Measurements from ENCODE around the gene PSKH1. TPM values are rescaled to one million over a fixed set of nuclear protein-coding genes. Genes with fewer than 3 reads are reported as not detected.

PSKH1 gene
- polyA plus RNA-seq, 1 donor (not counting 4 experiments of a cell fraction or from before 2014, with no cell fraction given), result 10.7 TPM

- no peaks in the 10 kb centered on the region for H3K9me3 ChIP-seq (ENCODE audit: control insufficient read depth, low read depth, low read length)
- no peak overlapping the region for H3K9ac ChIP-seq (ENCODE audit: control insufficient read depth, extremely low read depth, insufficient read depth, low read length)
- peaks cover 20% of the 10 kb centered on the region for H3K79me2 ChIP-seq (ENCODE audit: control insufficient read depth, insufficient read depth, low read length)
- FAIRE-seq (no peak), DNase-seq (ENCODE audit: low read depth, low spot score) (no peak)
- H3K4me3 ChIP-seq (ENCODE audit: control insufficient read depth in 2 of 3, extremely low read depth in 1 of 3, insufficient read depth in 2 of 3, low read depth in 1 of 3, low read length in 3 of 3), result no peak overlapping the region
- peaks cover 11% of the 10 kb centered on the region for H4K20me1 ChIP-seq (ENCODE audit: control insufficient read depth, extremely low read depth, insufficient read depth, low read length)
- no peak overlapping the region for H3K27ac ChIP-seq (ENCODE audit: control insufficient read depth, insufficient read depth, low read length)
- H3K4me2 ChIP-seq (ENCODE audit: control insufficient read depth, extremely low read depth, insufficient read depth, low read depth, low read length), result no peak overlapping the region
- H2AFZ ChIP-seq (ENCODE audit: control insufficient read depth, low read length), result no peak overlapping the region
- H3K4me1 ChIP-seq (ENCODE audit: control insufficient read depth, extremely low read depth, insufficient read depth, low read length), result peaks cover 16% of the 10 kb centered on the region
- H3K36me3 ChIP-seq (ENCODE audit: control insufficient read depth in 2 of 2, extremely low read depth in 1 of 2, insufficient read depth in 2 of 2, low read length in 2 of 2), result peaks cover 36 to 52% of the 10 kb centered on the region in 2 experiments
- no peaks in the 10 kb centered on the region for H3K9me1 ChIP-seq (ENCODE audit: control insufficient read depth, extremely low read depth, insufficient read depth, low read length)
- dilution Hi-C loops (cut with MboI; ENCODE audit: extremely low pct_ligation_motif_present, low sequenced_read_pairs), result no loop called here
- TF ChIP-seq, protein P1, sequence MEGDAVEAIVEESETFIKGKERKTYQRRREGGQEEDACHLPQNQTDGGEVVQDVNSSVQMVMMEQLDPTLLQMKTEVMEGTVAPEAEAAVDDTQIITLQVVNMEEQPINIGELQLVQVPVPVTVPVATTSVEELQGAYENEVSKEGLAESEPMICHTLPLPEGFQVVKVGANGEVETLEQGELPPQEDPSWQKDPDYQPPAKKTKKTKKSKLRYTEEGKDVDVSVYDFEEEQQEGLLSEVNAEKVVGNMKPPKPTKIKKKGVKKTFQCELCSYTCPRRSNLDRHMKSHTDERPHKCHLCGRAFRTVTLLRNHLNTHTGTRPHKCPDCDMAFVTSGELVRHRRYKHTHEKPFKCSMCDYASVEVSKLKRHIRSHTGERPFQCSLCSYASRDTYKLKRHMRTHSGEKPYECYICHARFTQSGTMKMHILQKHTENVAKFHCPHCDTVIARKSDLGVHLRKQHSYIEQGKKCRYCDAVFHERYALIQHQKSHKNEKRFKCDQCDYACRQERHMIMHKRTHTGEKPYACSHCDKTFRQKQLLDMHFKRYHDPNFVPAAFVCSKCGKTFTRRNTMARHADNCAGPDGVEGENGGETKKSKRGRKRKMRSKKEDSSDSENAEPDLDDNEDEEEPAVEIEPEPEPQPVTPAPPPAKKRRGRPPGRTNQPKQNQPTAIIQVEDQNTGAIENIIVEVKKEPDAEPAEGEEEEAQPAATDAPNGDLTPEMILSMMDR (optimal IDR thresholded peaks at IDR 0.05 in 1 of 3, IDR thresholded peaks at IDR 0.05 in 1 of 3, conservative IDR thresholded peaks at IDR 0.05 in 1 of 3; ENCODE audit: extremely low read depth in 1 of 3, insufficient read depth in 2 of 3, low read length in 3 of 3), result no peak
- TF ChIP-seq EZH2 (IDR thresholded peaks at IDR 0.05; ENCODE audit: low read length), result no peak
- H3K27me3 ChIP-seq (ENCODE audit: control insufficient read depth, extremely low read depth, insufficient read depth, low read length), result no peaks in the 10 kb centered on the region
Observed at GRCh38 chr16:67868290-67868689, 24.8 kb upstream of the PSKH1 start.

DNA sequence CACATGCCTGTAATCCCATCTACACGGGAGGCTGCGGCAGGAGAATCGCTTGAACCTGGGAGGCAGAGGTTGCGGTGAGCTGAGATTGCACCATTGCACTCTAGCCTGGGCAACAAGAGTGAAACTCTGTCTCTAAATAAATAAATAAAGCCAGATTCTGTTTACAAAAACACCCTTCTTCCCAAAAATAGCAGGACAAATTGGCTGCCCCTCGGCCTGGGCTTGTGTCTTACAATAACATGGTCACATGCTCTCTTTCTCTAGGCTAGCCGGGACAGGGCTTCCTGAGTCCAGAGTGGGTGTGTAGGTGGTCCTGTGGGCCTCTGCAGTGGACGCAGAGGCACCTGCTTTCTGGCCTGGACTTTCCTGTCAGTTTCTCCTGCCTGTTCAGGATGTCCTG, 23.4 kb upstream of the PSKH1 start:
- no peaks in the 10 kb centered on the region for H3K9me3 ChIP-seq (ENCODE audit: control insufficient read depth, low read depth, low read length)
- H4K20me1 ChIP-seq (ENCODE audit: control insufficient read depth, extremely low read depth, insufficient read depth, low read length), result peaks cover 4% of the 10 kb centered on the region
- no peaks in the 10 kb centered on the region for H3K9me1 ChIP-seq (ENCODE audit: control insufficient read depth, extremely low read depth, insufficient read depth, low read length)
- H3K27me3 ChIP-seq (ENCODE audit: control insufficient read depth, extremely low read depth, insufficient read depth, low read length), result no peaks in the 10 kb centered on the region
- H3K9ac ChIP-seq (ENCODE audit: control insufficient read depth, extremely low read depth, insufficient read depth, low read length), result no peak overlapping the region
- peaks cover 23% of the 10 kb centered on the region for H3K79me2 ChIP-seq (ENCODE audit: control insufficient read depth, insufficient read depth, low read length)
- H3K4me1 ChIP-seq (ENCODE audit: control insufficient read depth, extremely low read depth, insufficient read depth, low read length), result peaks cover 29% of the 10 kb centered on the region
- H3K36me3 ChIP-seq (ENCODE audit: control insufficient read depth in 2 of 2, extremely low read depth in 1 of 2, insufficient read depth in 2 of 2, low read length in 2 of 2), result peaks cover 34 to 50% of the 10 kb centered on the region in 2 experiments
- H3K4me2 ChIP-seq (ENCODE audit: control insufficient read depth, extremely low read depth, insufficient read depth, low read depth, low read length), result no peak overlapping the region
- no peak for DNase-seq (ENCODE audit: low read depth, low spot score)
- dilution Hi-C loops (cut with MboI; ENCODE audit: extremely low pct_ligation_motif_present, low sequenced_read_pairs), result no loop called here
- H3K4me3 ChIP-seq (ENCODE audit: control insufficient read depth in 2 of 3, extremely low read depth in 1 of 3, insufficient read depth in 2 of 3, low read depth in 1 of 3, low read length in 3 of 3), result no peak overlapping the region
- FAIRE-seq, result no peak
- TF ChIP-seq EZH2 (IDR thresholded peaks at IDR 0.05; ENCODE audit: low read length), result no peak
- TF ChIP-seq, protein P1 (optimal IDR thresholded peaks at IDR 0.05 in 1 of 3, IDR thresholded peaks at IDR 0.05 in 1 of 3, conservative IDR thresholded peaks at IDR 0.05 in 1 of 3; ENCODE audit: extremely low read depth in 1 of 3, insufficient read depth in 2 of 3, low read length in 3 of 3), result no peak
- H3K27ac ChIP-seq (ENCODE audit: control insufficient read depth, insufficient read depth, low read length), result no peak overlapping the region
- no peak overlapping the region for H2AFZ ChIP-seq (ENCODE audit: control insufficient read depth, low read length)

All from keratinocyte (primary cell).